H1 (cell line): ENCODE measurements around the gene FOXI2. TPM values are rescaled to one million over a fixed set of nuclear protein-coding genes. Genes with fewer than 3 reads are reported as not detected.

Experiments used
- CTCF ChIA-PET: fragments of 300-600 bp; sonication (Branson Sonifier 250); formaldehyde crosslinking; loops from one replicate; lab custom pipeline; 2021; ENCODE audit not compliant: partially characterized antibody; lab: Charles Lee
- POLR2A ChIA-PET: fragments of 300-600 bp; sonication (Branson Sonifier 250); formaldehyde crosslinking; loops from one replicate; lab custom pipeline; 2021; ENCODE audit warnings: inconsistent platforms; ENCODE audit not compliant: partially characterized antibody; lab: Charles Lee
- DNase-seq, 2 experiments: peaks; one replicate each; pipeline versions ENCODE4 v3.0.0 to v3.0.0-alpha.2; 2010 to 2022; ENCODE audit warnings: low spot score in 2 of 2, low read depth in 1 of 2, mixed read lengths in 1 of 2
- FAIRE-seq: peaks from 2 replicates; lab custom pipeline; 2011; peaks lifted over from hg19 to GRCh38; lab: Jason Lieb, UNC
- H2AFZ ChIP-seq: 2 replicates; pipeline ENCODE4 v1.8.1; 2012; ENCODE audit warnings: low read length, inconsistent platforms
- H2AK5ac ChIP-seq: 2 replicates; pipeline ENCODE4 v1.6.1; 2013; ENCODE audit warnings: low read depth, low read length
- H2BK120ac ChIP-seq: replicated peaks from 2 replicates; pipeline ENCODE3; 2013; ENCODE audit warnings: low read depth, low read length, inconsistent platforms
- H2BK12ac ChIP-seq: 2 replicates; pipeline ENCODE4 v1.6.1; 2013; ENCODE audit warnings: low read depth, low read length
- H2BK15ac ChIP-seq: 2 replicates; pipeline ENCODE4 v1.6.1; 2013; ENCODE audit warnings: low read length
- H2BK20ac ChIP-seq: 2 replicates; pipeline ENCODE4 v1.6.1; 2013; ENCODE audit warnings: low read length
- H2BK5ac ChIP-seq: 2 replicates; pipeline ENCODE4 v1.6.1; 2013; ENCODE audit warnings: low read depth, low read length
- H3K14ac ChIP-seq: 2 replicates; pipeline ENCODE4 v1.6.1; 2013; ENCODE audit warnings: inconsistent platforms; ENCODE audit not compliant: insufficient read length
- H3K18ac ChIP-seq: 2 replicates; pipeline ENCODE4 v1.6.1; 2013; ENCODE audit warnings: low read length; ENCODE audit errors: extremely low read depth
- H3K23ac ChIP-seq: 2 replicates; pipeline ENCODE4 v1.6.1; 2013; ENCODE audit warnings: inconsistent platforms; ENCODE audit not compliant: insufficient read length
- H3K23me2 ChIP-seq: 2 replicates; pipeline ENCODE4 v1.6.1; 2013; ENCODE audit warnings: low read depth, low read length
- H3K27ac ChIP-seq: 2 replicates; pipeline ENCODE4 v1.6.1; 2011; ENCODE audit warnings: low read depth, low read length, inconsistent platforms
- H3K27me3 ChIP-seq, 4 experiments: replicated peaks in 1 of 4; 1 replicate in 1 of 4; 2 replicates in 3 of 4; pipeline versions ENCODE4 v1.6.1 to v1.8.1; 2011 to 2013; ENCODE audit warnings: low read length in 3 of 4, mild to moderate bottlenecking in 3 of 4, inconsistent platforms in 2 of 4, mixed read lengths in 2 of 4, moderate library complexity in 1 of 4; ENCODE audit not compliant: control insufficient read depth in 3 of 4, insufficient read depth in 3 of 4; ENCODE audit errors: extremely low read depth in 1 of 4
- H3K36me3 ChIP-seq, 4 experiments: 2 replicates each; pipeline versions ENCODE4 v1.6.1 to v1.8.1; 2011 to 2013; ENCODE audit warnings: mild to moderate bottlenecking in 4 of 4, low read length in 3 of 4, moderate library complexity in 2 of 4, control low read depth in 1 of 4, inconsistent platforms in 1 of 4; ENCODE audit not compliant: insufficient read depth in 4 of 4, control insufficient read depth in 2 of 4
- H3K4ac ChIP-seq: replicated peaks from 2 replicates; pipeline ENCODE3; 2013; ENCODE audit warnings: low read length, low read depth, mixed read lengths, inconsistent platforms; ENCODE audit not compliant: insufficient read length
- H3K4me1 ChIP-seq, 4 experiments: replicated peaks in 1 of 4; 1 replicate in 1 of 4; 2 replicates in 3 of 4; pipeline versions ENCODE4 v1.6.1 to v1.8.1; 2011 to 2013; ENCODE audit warnings: low read length in 3 of 4, inconsistent platforms in 2 of 4, mixed read lengths in 1 of 4; ENCODE audit not compliant: insufficient read depth in 4 of 4, control insufficient read depth in 3 of 4
- H3K4me2 ChIP-seq, 2 experiments: 2 replicates each; pipeline versions ENCODE4 v1.6.1 to v1.8.1; 2011 to 2013; ENCODE audit warnings: low read depth in 2 of 2, low read length in 2 of 2, control low read depth in 1 of 2, inconsistent platforms in 1 of 2, mild to moderate bottlenecking in 1 of 2; ENCODE audit not compliant: insufficient read depth in 1 of 2
- H3K4me3 ChIP-seq, 4 experiments: fragments of 200-600, 300-600 bp in 1 of 4; sonication (generic), shearing (Covaris generic), sonication (Bioruptor Twin) in 1 of 4; 2 replicates each; pipeline versions ENCODE4 v1.5.1 to v1.8.1; 2011 to 2016; ENCODE audit warnings: low read length in 4 of 4, low read depth in 3 of 4, control low read depth in 2 of 4, inconsistent platforms in 2 of 4, mild to moderate bottlenecking in 2 of 4, mixed read lengths in 1 of 4, moderate library complexity in 1 of 4; ENCODE audit not compliant: insufficient read depth in 2 of 4; ENCODE audit errors: extremely low read depth in 1 of 4
- H3K56ac ChIP-seq: replicated peaks from 2 replicates; pipeline ENCODE3; 2013; ENCODE audit warnings: low read depth, mild to moderate bottlenecking, mixed read lengths, low read length, inconsistent platforms; ENCODE audit not compliant: insufficient read length
- H3K79me1 ChIP-seq: 2 replicates; pipeline ENCODE4 v1.6.1; 2013; ENCODE audit warnings: low read depth, low read length, control low read depth
- H3K79me2 ChIP-seq, 2 experiments: 2 replicates each; pipeline versions ENCODE4 v1.6.1 to v1.8.1; 2012 to 2013; ENCODE audit warnings: low read length in 2 of 2, mild to moderate bottlenecking in 2 of 2, inconsistent platforms in 1 of 2; ENCODE audit not compliant: insufficient read depth in 2 of 2, control insufficient read depth in 1 of 2
- H3K9ac ChIP-seq, 4 experiments: replicated peaks in 1 of 4; 1 replicate in 1 of 4; 2 replicates in 3 of 4; pipeline versions ENCODE4 v1.6.1 to v1.8.1; 2011 to 2013; ENCODE audit warnings: low read depth in 3 of 4, low read length in 3 of 4, control low read depth in 2 of 4, mild to moderate bottlenecking in 2 of 4, moderate library complexity in 2 of 4, inconsistent platforms in 1 of 4; ENCODE audit errors: extremely low read depth in 1 of 4
- H3K9me3 ChIP-seq, 2 experiments: 2 replicates each; pipeline versions ENCODE4 v1.6.1 to v1.8.1; 2012 to 2013; ENCODE audit warnings: mild to moderate bottlenecking in 2 of 2, moderate library complexity in 2 of 2, control low read depth in 1 of 2, inconsistent platforms in 1 of 2, low read depth in 1 of 2, low read length in 1 of 2, mixed read lengths in 1 of 2; ENCODE audit not compliant: insufficient read depth in 2 of 2
- H4K20me1 ChIP-seq, 2 experiments: replicated peaks in 1 of 2; 2 replicates each; pipeline versions ENCODE3 to v1.8.1; 2011 to 2013; ENCODE audit warnings: inconsistent platforms in 2 of 2, low read length in 2 of 2, mild to moderate bottlenecking in 1 of 2; ENCODE audit not compliant: insufficient read depth in 2 of 2, control insufficient read depth in 1 of 2
- H4K5ac ChIP-seq: 2 replicates; pipeline ENCODE4 v1.6.1; 2013; ENCODE audit warnings: low read length, low read depth, mixed read lengths, inconsistent platforms; ENCODE audit not compliant: insufficient read length
- H4K8ac ChIP-seq: 2 replicates; pipeline ENCODE4 v1.8.0; 2013; ENCODE audit warnings: mild to moderate bottlenecking, moderate library complexity, low read length, inconsistent platforms; ENCODE audit not compliant: insufficient read depth; ENCODE audit errors: extremely low read depth
- H4K91ac ChIP-seq: replicated peaks from 2 replicates; pipeline ENCODE3; 2013; ENCODE audit warnings: low read length, mixed read lengths, inconsistent platforms; ENCODE audit not compliant: insufficient read length
- BACH1 ChIP-seq: IDR thresholded peaks from 2 replicates; pipeline ENCODE4 v1.6.1; 2012; ENCODE audit warnings: low read length, improper control_type of control experiment
- BCL11A ChIP-seq, 2 experiments: IDR thresholded peaks; one replicate each; pipeline ENCODE4 v1.6.1; 2011; ENCODE audit warnings: low read depth in 2 of 2, low read length in 2 of 2, mild to moderate bottlenecking in 2 of 2
- CEBPB ChIP-seq: IDR thresholded peaks from 2 replicates; pipeline ENCODE4 v1.6.1; 2012; ENCODE audit warnings: low read depth, low read length
- CHD1 ChIP-seq: IDR thresholded peaks from 2 replicates; pipeline ENCODE4 v1.6.1; 2012; ENCODE audit warnings: low read depth, low read length, improper control_type of control experiment
- EGR1 ChIP-seq: IDR thresholded peaks from 2 replicates; pipeline ENCODE4 v1.6.1; 2011; ENCODE audit warnings: low read depth, low read length, borderline replicate concordance
- MAFK ChIP-seq: IDR thresholded peaks from 2 replicates; pipeline ENCODE4 v1.6.1; 2012; ENCODE audit warnings: low read depth, mild to moderate bottlenecking, improper control_type of control experiment, low read length
- NRF1 ChIP-seq: IDR thresholded peaks from 2 replicates; pipeline ENCODE4 v1.6.1; 2011; ENCODE audit warnings: mild to moderate bottlenecking, low read depth, low read length, improper control_type of control experiment
- POLR2A ChIP-seq, 2 experiments: IDR thresholded peaks; 1 replicate in 1 of 2; 2 replicates in 1 of 2; pipeline ENCODE4 v1.6.1; 2011; ENCODE audit warnings: low read depth in 2 of 2, low read length in 2 of 2, mild to moderate bottlenecking in 2 of 2; ENCODE audit errors: control extremely low read depth in 1 of 2
- POLR2AphosphoS5 ChIP-seq: IDR thresholded peaks from 2 replicates; pipeline ENCODE4 v1.6.1; 2011; ENCODE audit warnings: low read depth, low read length
- RBBP5 ChIP-seq: IDR thresholded peaks from 2 replicates; pipeline ENCODE4 v1.7.1; 2012; ENCODE audit warnings: low read depth, mild to moderate bottlenecking, inconsistent platforms, low read length, moderate library complexity, borderline replicate concordance
- SIN3A ChIP-seq, 2 experiments: IDR thresholded peaks in 1 of 2; conservative IDR thresholded peaks in 1 of 2; 2 replicates each; pipeline ENCODE4 v1.6.1; 2011 to 2012; ENCODE audit warnings: low read length in 2 of 2, improper control_type of control experiment in 1 of 2, low read depth in 1 of 2, mild to moderate bottlenecking in 1 of 2
- SIRT6 ChIP-seq: IDR thresholded peaks from one replicate; pipeline ENCODE4 v1.7.1; 2012; ENCODE audit warnings: low read length, inconsistent platforms
- TCF12 ChIP-seq: IDR thresholded peaks from 2 replicates; pipeline ENCODE4 v1.6.1; 2011; ENCODE audit warnings: low read depth, mild to moderate bottlenecking, low read length
- YY1 ChIP-seq: IDR thresholded peaks from 2 replicates; pipeline ENCODE4 v1.6.1; 2011; ENCODE audit warnings: low read depth, mild to moderate bottlenecking, low read length
- WGBS, 2 experiments: shearing (Covaris generic) in 1 of 2; methylation state at CpG; one replicate each; pipeline versions ENCODE4 v1.1.6 to v1.1.7; 2013 to 2015; ENCODE audit warnings: low lambda C conversion rate in 2 of 2, mixed read lengths in 2 of 2, inconsistent platforms in 1 of 2, low coverage in 1 of 2, missing lambda C conversion rate in 1 of 2; ENCODE audit not compliant: insufficient replicate concordance in 2 of 2, insufficient coverage in 1 of 2, insufficient read length in 1 of 2; ENCODE audit errors: extremely low coverage in 1 of 2, missing lambda C conversion rate in 1 of 2; 5-methylcytosine and 5-hydroxymethylcytosine counted together
- polyA plus RNA-seq, 7 experiments: library from polyadenylated mRNA; depleted of rRNA in 3 of 7; stranded (reverse) in 5 of 7; unstranded in 2 of 7; fragments of >200 nt in 5 of 7; fragments of 200-250 nt in 2 of 7; gene quantifications; 1 replicate in 5 of 7; 2 replicates in 1 of 7; 4 replicates in 1 of 7; pipeline versions ENCODE4 v1.2.1 to v1.2.3, GENCODE V29; 2011 to 2013; ENCODE audit warnings: missing spikeins in 2 of 7, mixed read lengths in 2 of 7
- total RNA-seq: library from RNA; stranded (reverse); fragmentation: NEBNext Ultra II Directional; extraction: Animal tissue kit (Norgen Biotek cat#: 25700); gene quantifications from 2 replicates; pipeline ENCODE4 v1.2.1, GENCODE V29; 2021
- TF ChIP-seq, protein P1 (sequence below): IDR thresholded peaks from 2 replicates; pipeline ENCODE4 v1.6.1; 2011; ENCODE audit warnings: low read length, improper control_type of control experiment

The FOXI2 gene
- total and polyA plus RNA-seq, 2 of the 8 experiments (the other 6 are each of a cell fraction or from before 2014, with no cell fraction given): 1.0 TPM

DNA sequence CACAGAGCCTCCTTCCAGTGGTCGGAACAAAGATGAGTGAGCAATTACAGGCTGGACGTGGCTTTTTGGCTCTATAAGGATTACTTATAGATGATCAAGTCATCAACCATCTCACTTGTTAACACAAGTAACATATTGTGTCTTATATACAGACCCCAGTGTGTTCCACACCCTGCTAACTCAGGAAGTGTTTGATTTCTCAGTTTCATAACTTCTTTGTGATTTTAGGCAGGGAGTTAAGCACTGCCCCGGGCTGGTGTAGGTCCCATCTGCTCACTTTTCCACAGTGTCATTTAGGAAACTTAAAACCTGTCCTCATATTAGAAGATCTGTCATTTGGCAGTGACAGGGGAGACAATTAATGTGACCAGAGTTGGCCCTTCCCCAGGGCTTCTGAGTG is 6.2 kb downstream of the FOXI2 start:
- H3K56ac ChIP-seq: no peak overlapping the region
- H3K9me3 ChIP-seq: no peaks in the 10 kb centered on the region
- H4K5ac ChIP-seq: no peak overlapping the region
- peaks cover 9% of the 10 kb centered on the region; the same call in 1 of the 2 replicates for H3K23me2 ChIP-seq
- no peak overlapping the region for H4K8ac ChIP-seq
- H2BK20ac ChIP-seq: no peak overlapping the region
- H3K9ac ChIP-seq: no peak overlapping the region
- no peak overlapping the region for H3K14ac ChIP-seq
- no peak overlapping the region for H2AK5ac ChIP-seq
- TF ChIP-seq TCF12 (no peak), POLR2A (IDR thresholded peaks at IDR 0.05; ENCODE audit: control extremely low read depth in 1 of 2, low read depth in 2 of 2, low read length in 2 of 2) (no peak), CEBPB (no peak), YY1 (no peak), EGR1 (no peak), POLR2AphosphoS5 (no peak), BCL11A (IDR thresholded peaks at IDR 0.05; ENCODE audit: low read depth in 2 of 2, low read length in 2 of 2) (no peak), CHD1 (no peak), SIN3A (conservative IDR thresholded peaks at IDR 0.05 in 1 of 2, IDR thresholded peaks at IDR 0.05 in 1 of 2; ENCODE audit: low read depth in 1 of 2, low read length in 2 of 2) (no peak), RBBP5 (no peak), MAFK (no peak), NRF1 (no peak), BACH1 (no peak), SIRT6 (no peak)
- TF ChIP-seq, protein P1, sequence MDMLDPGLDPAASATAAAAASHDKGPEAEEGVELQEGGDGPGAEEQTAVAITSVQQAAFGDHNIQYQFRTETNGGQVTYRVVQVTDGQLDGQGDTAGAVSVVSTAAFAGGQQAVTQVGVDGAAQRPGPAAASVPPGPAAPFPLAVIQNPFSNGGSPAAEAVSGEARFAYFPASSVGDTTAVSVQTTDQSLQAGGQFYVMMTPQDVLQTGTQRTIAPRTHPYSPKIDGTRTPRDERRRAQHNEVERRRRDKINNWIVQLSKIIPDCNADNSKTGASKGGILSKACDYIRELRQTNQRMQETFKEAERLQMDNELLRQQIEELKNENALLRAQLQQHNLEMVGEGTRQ: no peak
- ChIA-PET POLR2A (no interaction called here), CTCF (no interaction called here)
- H3K27ac ChIP-seq: no peak overlapping the region
- FAIRE-seq (no peak), DNase-seq (no peak)
- no peak overlapping the region for H2AFZ ChIP-seq
- peaks cover 13 to 22% (median 19%) of the 10 kb centered on the region in 4 experiments for H3K27me3 ChIP-seq
- H2BK5ac ChIP-seq: no peak overlapping the region
- no peak overlapping the region for H4K91ac ChIP-seq
- no peak overlapping the region for H3K23ac ChIP-seq
- H3K4me2 ChIP-seq: no peak overlapping the region
- no peak overlapping the region for H2BK12ac ChIP-seq
- H2BK120ac ChIP-seq: no peak overlapping the region
- no peak overlapping the region for H3K4ac ChIP-seq
- H3K18ac ChIP-seq: no peak overlapping the region
- H3K79me2 ChIP-seq: no peaks in the 10 kb centered on the region
- H3K4me1 ChIP-seq: peaks cover 0 to 14% (median 7%) of the 10 kb centered on the region in 4 experiments; a peak in 6 of 7 replicates
- H2BK15ac ChIP-seq: no peak overlapping the region
- 93% methylated on average over 3 of the region's 3 CpGs; no CpG with 5 or more reads in 1 of the 2 experiments for WGBS, 2 experiments
- H3K4me3 ChIP-seq: no peak overlapping the region
- H4K20me1 ChIP-seq: peaks cover 0 to 2% of the 10 kb centered on the region in 2 experiments
- H3K79me1 ChIP-seq: no peaks in the 10 kb centered on the region
- H3K36me3 ChIP-seq: 0 out of 8 replicates have a peak, but pooled peaks cover 0 to 3% (median 0%) of the 10 kb centered on the region in 4 experiments
